Endodermal cell (in vitro differentiated cells): ENCODE measurements around the gene DGKA. TPM values are rescaled to one million over a fixed set of nuclear protein-coding genes. Genes with fewer than 3 reads are reported as not detected.

Experiments used
- DNase-seq: peaks from one replicate; pipeline ENCODE4 v3.0.0-alpha.2; 2017
- H3K27ac ChIP-seq: 2 replicates; pipeline ENCODE4 v1.5.1; 2013; ENCODE audit warnings: mild to moderate bottlenecking, low read depth, low read length, moderate library complexity
- H3K27me3 ChIP-seq: 2 replicates; pipeline ENCODE4 v1.6.1; 2013; ENCODE audit warnings: mild to moderate bottlenecking, low read length, moderate library complexity; ENCODE audit not compliant: insufficient read depth, control insufficient read depth, poor library complexity, severe bottlenecking
- H3K36me3 ChIP-seq: 2 replicates; pipeline ENCODE4 v1.7.0; 2013; ENCODE audit warnings: mild to moderate bottlenecking, low read length, moderate library complexity; ENCODE audit not compliant: control insufficient read depth, insufficient read depth
- H3K4me1 ChIP-seq: one replicate; pipeline ENCODE4 v1.7.0; 2013; ENCODE audit warnings: low read length; ENCODE audit not compliant: control insufficient read depth, insufficient read depth
- H3K4me3 ChIP-seq: 2 replicates; pipeline ENCODE4 v1.5.1; 2013; ENCODE audit warnings: mild to moderate bottlenecking, low read length, moderate library complexity
- H3K9ac ChIP-seq: 2 replicates; pipeline ENCODE4 v1.6.1; 2013; ENCODE audit warnings: mild to moderate bottlenecking, low read length, moderate library complexity; ENCODE audit not compliant: poor library complexity, severe bottlenecking; ENCODE audit errors: extremely low read depth
- H3K9me3 ChIP-seq: 2 replicates; pipeline ENCODE4 v1.6.1; 2013; ENCODE audit warnings: mild to moderate bottlenecking, low read length, moderate library complexity; ENCODE audit not compliant: control insufficient read depth
- H3K27ac Mint-ChIP-seq: 2 replicates; pipeline ENCODE4 v1.8.0; 2020; ENCODE audit warnings: mixed read lengths
- H3K27me3 Mint-ChIP-seq: 2 replicates; pipeline ENCODE4 v1.8.0; 2021; ENCODE audit warnings: mild to moderate bottlenecking, mixed read lengths; ENCODE audit not compliant: insufficient read depth
- H3K36me3 Mint-ChIP-seq: 2 replicates; pipeline ENCODE4 v1.8.0; 2020; ENCODE audit warnings: low read depth, mixed read lengths
- H3K4me1 Mint-ChIP-seq: 2 replicates; pipeline ENCODE4 v1.8.0; 2020; ENCODE audit warnings: mixed read lengths
- H3K4me3 Mint-ChIP-seq: 2 replicates; pipeline ENCODE4 v1.8.0; 2020; ENCODE audit warnings: mild to moderate bottlenecking, moderate library complexity, mixed read lengths
- H3K9me3 Mint-ChIP-seq: 2 replicates; pipeline ENCODE4 v1.8.0; 2020; ENCODE audit warnings: mild to moderate bottlenecking, mixed read lengths
- WGBS, 2 experiments: methylation state at CpG; one replicate each; pipeline versions ENCODE4 v1.1.5 to v1.1.7; 2013; ENCODE audit warnings: missing lambda C conversion rate in 2 of 2, mixed read lengths in 1 of 2; ENCODE audit not compliant: insufficient coverage in 1 of 2, insufficient read length in 1 of 2; 5-methylcytosine and 5-hydroxymethylcytosine counted together
- total RNA-seq, 2 donors: library from RNA; stranded (reverse); fragmentation: NEBNext Ultra II Directional in 1 of 2; extraction: Animal tissue kit (Norgen Biotek cat#: 25700) in 1 of 2; gene quantifications; 2 replicates in 1 of 2; 3 replicates in 1 of 2; pipeline ENCODE4 v1.2.1, GENCODE V29; 2021
- TF ChIP-seq, protein P1 (sequence below): fragments of 200-600 bp; sonication (generic); conservative IDR thresholded peaks from 2 replicates; pipeline ENCODE4 v1.5.0; 2021; ENCODE audit warnings: antibody characterized with exemption, mild to moderate bottlenecking

Gene DGKA
- total RNA-seq, 2 donors from 2014 or later = 10.2 to 11.1 TPM

DNA sequence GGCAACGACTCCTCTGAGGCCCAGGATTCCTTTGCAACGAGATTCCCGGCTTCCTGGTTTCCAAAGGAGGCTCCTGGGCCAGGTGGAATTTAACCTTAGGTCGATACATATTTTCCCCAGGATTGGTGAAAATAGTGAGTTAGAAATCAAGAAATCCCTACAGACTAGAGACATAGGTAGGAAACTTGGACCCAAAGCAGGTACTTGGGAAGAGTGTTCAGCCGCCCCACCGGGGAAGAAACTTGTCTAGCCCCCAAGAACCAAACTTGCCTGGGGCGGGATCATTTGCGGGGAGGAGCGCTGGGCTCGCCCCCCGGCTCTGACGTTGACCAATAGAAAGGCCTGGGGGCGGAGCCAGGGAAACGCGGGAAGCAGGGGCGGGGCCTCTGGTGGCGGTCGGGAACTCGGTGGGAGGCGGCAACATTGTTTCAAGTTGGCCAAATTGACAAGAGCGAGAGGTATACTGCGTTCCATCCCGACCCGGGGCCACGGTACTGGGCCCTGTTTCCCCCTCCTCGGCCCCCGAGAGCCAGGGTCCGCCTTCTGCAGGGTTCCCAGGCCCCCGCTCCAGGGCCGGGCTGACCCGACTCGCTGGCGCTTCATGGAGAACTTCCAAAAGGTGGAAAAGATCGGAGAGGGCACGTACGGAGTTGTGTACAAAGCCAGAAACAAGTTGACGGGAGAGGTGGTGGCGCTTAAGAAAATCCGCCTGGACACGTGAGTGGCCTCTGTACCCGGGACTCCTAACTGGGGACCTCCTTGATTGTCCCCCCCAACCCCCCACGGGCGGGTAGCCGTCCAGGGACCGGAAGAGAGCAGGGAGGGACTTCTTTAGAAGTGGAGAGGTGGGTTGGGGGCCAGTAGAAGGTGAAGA lies 35.7 kb downstream of the DGKA start, which contains the start of gene CDK2:
TSS of gene CDK2 (plus strand) at position 423 of the 874 bp plus-strand sequence. CDS start at position 602, 179 bp downstream.
- Mint-ChIP-seq H3K27me3 (no peaks in the 10 kb centered on the region), H3K36me3 (peaks cover 18% of the 10 kb centered on the region), H3K4me3 (peak within 1 kb of the TSS; percentile 98), H3K27ac (peak within 1 kb of the TSS; percentile 95), H3K4me1 (peaks cover 29% of the 10 kb centered on the region), H3K9me3 (no peaks in the 10 kb centered on the region)
- H3K27ac ChIP-seq = peak within 1 kb of the TSS; percentile 79
- H3K36me3 ChIP-seq = peaks cover 31% of the 10 kb centered on the region
- no peaks in the 10 kb centered on the region for H3K27me3 ChIP-seq
- peak within 1 kb of the TSS; percentile 93 for H3K4me3 ChIP-seq
- peaks cover 10% of the 10 kb centered on the region for H3K4me1 ChIP-seq
- H3K9me3 ChIP-seq = no peaks in the 10 kb centered on the region
- 1 to 3% methylated on average over 15 to 43 of the region's 45 CpGs for WGBS, 2 experiments
- peak within 1 kb of the TSS; percentile 81 for H3K9ac ChIP-seq
- TF ChIP-seq, protein P1, sequence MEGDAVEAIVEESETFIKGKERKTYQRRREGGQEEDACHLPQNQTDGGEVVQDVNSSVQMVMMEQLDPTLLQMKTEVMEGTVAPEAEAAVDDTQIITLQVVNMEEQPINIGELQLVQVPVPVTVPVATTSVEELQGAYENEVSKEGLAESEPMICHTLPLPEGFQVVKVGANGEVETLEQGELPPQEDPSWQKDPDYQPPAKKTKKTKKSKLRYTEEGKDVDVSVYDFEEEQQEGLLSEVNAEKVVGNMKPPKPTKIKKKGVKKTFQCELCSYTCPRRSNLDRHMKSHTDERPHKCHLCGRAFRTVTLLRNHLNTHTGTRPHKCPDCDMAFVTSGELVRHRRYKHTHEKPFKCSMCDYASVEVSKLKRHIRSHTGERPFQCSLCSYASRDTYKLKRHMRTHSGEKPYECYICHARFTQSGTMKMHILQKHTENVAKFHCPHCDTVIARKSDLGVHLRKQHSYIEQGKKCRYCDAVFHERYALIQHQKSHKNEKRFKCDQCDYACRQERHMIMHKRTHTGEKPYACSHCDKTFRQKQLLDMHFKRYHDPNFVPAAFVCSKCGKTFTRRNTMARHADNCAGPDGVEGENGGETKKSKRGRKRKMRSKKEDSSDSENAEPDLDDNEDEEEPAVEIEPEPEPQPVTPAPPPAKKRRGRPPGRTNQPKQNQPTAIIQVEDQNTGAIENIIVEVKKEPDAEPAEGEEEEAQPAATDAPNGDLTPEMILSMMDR = no peak
- peak; percentile 99 for DNase-seq

DNA sequence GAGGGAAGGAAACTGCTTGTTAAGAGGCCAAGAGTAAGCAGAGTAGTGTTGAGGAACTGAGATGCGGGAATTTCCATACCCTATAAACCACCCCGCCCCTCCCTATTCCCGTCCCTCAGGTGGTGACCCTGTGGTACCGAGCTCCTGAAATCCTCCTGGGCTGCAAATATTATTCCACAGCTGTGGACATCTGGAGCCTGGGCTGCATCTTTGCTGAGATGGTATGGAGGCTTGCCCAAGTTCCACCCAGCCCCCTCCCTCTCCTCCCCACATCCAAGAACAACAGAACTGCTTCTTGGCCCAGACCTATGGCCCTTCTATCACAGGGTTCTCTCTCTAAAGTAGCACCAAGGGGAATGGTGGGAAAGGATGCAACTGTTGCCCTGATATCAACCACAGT lies 38.4 kb downstream of the DGKA start:
- Histone ChIP-seq H3K4me1 (peaks cover 10% of the 10 kb centered on the region), H3K9me3 (no peaks in the 10 kb centered on the region), H3K36me3 (peaks cover 45% of the 10 kb centered on the region), H3K27ac (no peak overlapping the region), H3K27me3 (no peaks in the 10 kb centered on the region), H3K9ac (no peak overlapping the region), H3K4me3 (no peak overlapping the region)
- Mint-ChIP-seq H3K4me3 (no peak overlapping the region), H3K27me3 (no peaks in the 10 kb centered on the region), H3K36me3 (peaks cover 22% of the 10 kb centered on the region), H3K4me1 (peaks cover 33% of the 10 kb centered on the region), H3K27ac (no peak overlapping the region), H3K9me3 (no peaks in the 10 kb centered on the region)
- DNase-seq = no peak
- TF ChIP-seq, protein P1 = no peak
- 100% methylated on average over 2 to 4 of the region's 4 CpGs for WGBS, 2 experiments

DNA sequence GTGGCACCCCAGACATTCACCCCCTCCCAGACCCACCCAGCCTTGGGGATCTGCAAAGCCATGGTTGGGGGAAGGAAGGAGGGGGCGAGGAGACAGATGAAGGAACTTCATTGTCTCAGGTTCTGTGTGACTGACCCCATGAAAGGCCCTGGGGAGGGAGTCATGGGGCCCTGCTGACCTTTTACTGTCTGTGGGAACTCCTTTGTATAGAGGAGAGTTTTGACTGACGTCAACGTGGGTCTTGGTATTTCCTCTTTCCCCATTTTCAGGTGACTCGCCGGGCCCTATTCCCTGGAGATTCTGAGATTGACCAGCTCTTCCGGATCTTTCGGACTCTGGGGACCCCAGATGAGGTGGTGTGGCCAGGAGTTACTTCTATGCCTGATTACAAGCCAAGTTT lies 39.8 kb downstream of the DGKA start:
- H3K4me1 Mint-ChIP-seq = peaks cover 33% of the 10 kb centered on the region
- Histone ChIP-seq H3K36me3 (peaks cover 45% of the 10 kb centered on the region), H3K27me3 (no peaks in the 10 kb centered on the region), H3K27ac (no peak overlapping the region), H3K4me1 (peaks cover 10% of the 10 kb centered on the region), H3K9ac (no peak overlapping the region), H3K9me3 (no peaks in the 10 kb centered on the region), H3K4me3 (no peak overlapping the region)
- H3K9me3 Mint-ChIP-seq = no peaks in the 10 kb centered on the region
- TF ChIP-seq, protein P1 = no peak
- peaks cover 28% of the 10 kb centered on the region for H3K36me3 Mint-ChIP-seq
- DNase-seq = no peak
- H3K27me3 Mint-ChIP-seq = no peaks in the 10 kb centered on the region
- WGBS, 2 experiments = 94% methylated on average over 7 of the region's 7 CpGs; no CpG with 5 or more reads in 1 of the 2 experiments
- no peak overlapping the region for H3K4me3 Mint-ChIP-seq
- H3K27ac Mint-ChIP-seq = no peak overlapping the region
